Esophagus muscularis mucosa (tissue), 3 donors: ENCODE data around the gene NOS1.
"Not testable (repeated sequence)": the region's sequence is repeated elsewhere in the genome, so short reads cannot be mapped to it uniquely, and the experiment has no call there.

Source experiments
- POLR2A ChIP-seq: fragments of 450-650 bp; IDR thresholded peaks from one replicate; pipeline ENCODE4 v1.6.1; 2017; ENCODE audit warnings: antibody characterized with exemption, moderate library complexity, mild to moderate bottlenecking, low read depth
- POLR2AphosphoS5 ChIP-seq, 2 donors: sonication (generic); formaldehyde crosslinking; IDR thresholded peaks; one replicate each; pipeline ENCODE4 v1.6.1; 2017; ENCODE audit warnings: antibody characterized with exemption in 2 of 2
- TF ChIP-seq, protein P1 (sequence below), 3 experiments: fragments of 200-600 bp in 2 of 3; fragments of 450-650 bp in 1 of 3; sonication (generic) in 2 of 3; IDR thresholded peaks; one replicate each; pipeline ENCODE4 v1.5.1; 2017 to 2019; ENCODE audit warnings: antibody characterized with exemption in 3 of 3, mild to moderate bottlenecking in 2 of 3, moderate library complexity in 1 of 3

DNA sequence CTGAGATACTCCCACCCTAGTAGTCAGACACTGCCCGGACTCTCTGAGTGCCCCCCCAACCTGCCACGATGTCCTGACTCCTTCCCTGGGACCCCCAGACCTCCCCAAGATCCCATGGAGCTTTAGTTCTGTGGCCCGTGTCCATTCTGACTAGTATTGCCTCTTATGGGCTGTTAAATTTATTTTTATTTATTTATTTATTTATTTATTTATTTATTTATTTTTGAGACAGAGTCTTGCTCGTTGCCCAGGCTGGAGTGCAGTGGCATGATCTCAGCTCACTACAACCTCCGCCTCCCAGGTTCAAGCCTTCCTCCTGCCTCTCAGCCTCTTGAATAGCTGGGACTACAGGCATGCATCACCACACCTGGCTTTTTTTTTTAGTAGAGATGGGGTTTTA, 140.5 kb downstream of the NOS1 start:
- TF ChIP-seq, protein P1, sequence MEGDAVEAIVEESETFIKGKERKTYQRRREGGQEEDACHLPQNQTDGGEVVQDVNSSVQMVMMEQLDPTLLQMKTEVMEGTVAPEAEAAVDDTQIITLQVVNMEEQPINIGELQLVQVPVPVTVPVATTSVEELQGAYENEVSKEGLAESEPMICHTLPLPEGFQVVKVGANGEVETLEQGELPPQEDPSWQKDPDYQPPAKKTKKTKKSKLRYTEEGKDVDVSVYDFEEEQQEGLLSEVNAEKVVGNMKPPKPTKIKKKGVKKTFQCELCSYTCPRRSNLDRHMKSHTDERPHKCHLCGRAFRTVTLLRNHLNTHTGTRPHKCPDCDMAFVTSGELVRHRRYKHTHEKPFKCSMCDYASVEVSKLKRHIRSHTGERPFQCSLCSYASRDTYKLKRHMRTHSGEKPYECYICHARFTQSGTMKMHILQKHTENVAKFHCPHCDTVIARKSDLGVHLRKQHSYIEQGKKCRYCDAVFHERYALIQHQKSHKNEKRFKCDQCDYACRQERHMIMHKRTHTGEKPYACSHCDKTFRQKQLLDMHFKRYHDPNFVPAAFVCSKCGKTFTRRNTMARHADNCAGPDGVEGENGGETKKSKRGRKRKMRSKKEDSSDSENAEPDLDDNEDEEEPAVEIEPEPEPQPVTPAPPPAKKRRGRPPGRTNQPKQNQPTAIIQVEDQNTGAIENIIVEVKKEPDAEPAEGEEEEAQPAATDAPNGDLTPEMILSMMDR (IDR thresholded peaks at IDR 0.05), result not testable (repeated sequence)
- TF ChIP-seq POLR2AphosphoS5 (IDR thresholded peaks at IDR 0.05); POLR2A: not testable (repeated sequence)
